DMS 273 (cell line): ENCODE results near the gene SNX20.

Source experiments
- DNase-seq: peaks from one replicate; lab custom pipeline; 2025; ENCODE audit not compliant: unreplicated experiment; lab: John Stamatoyannopoulos, UW

Gene SNX20

GRCh38 chr16:50637716-50638602 is 43.2 kb downstream of the SNX20 start:
- DNase-seq, result no peak

DNA sequence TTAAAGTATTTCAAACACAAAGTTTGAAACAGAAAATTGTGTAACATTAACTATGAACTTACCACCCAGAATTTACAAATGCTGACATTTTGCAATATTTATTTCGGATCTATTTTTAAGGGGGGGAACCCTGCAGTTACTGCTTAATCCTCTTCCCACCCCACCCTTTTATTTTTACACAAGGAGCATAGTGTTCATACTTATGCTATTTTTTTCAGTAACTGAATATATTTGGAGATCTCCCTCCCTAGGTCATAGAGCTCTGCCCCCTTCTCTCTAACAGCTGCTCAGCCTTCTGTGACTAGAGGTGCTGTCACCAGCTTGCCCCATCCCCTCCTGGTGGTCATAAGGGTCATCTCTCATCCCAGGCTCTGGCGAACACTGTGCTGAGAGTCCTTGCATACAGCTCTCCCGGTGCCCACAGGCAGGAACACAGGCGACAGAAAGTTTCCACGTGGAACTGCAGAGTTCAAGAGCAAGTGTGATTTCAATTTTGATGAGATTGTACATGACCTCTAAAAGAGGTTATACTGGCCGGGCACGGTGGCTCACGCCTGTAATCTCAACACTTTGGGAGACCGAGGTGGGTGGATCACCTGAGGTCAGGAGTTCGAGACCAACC is 44.2 kb downstream of the SNX20 start:
- DNase-seq, result no peak

DNA sequence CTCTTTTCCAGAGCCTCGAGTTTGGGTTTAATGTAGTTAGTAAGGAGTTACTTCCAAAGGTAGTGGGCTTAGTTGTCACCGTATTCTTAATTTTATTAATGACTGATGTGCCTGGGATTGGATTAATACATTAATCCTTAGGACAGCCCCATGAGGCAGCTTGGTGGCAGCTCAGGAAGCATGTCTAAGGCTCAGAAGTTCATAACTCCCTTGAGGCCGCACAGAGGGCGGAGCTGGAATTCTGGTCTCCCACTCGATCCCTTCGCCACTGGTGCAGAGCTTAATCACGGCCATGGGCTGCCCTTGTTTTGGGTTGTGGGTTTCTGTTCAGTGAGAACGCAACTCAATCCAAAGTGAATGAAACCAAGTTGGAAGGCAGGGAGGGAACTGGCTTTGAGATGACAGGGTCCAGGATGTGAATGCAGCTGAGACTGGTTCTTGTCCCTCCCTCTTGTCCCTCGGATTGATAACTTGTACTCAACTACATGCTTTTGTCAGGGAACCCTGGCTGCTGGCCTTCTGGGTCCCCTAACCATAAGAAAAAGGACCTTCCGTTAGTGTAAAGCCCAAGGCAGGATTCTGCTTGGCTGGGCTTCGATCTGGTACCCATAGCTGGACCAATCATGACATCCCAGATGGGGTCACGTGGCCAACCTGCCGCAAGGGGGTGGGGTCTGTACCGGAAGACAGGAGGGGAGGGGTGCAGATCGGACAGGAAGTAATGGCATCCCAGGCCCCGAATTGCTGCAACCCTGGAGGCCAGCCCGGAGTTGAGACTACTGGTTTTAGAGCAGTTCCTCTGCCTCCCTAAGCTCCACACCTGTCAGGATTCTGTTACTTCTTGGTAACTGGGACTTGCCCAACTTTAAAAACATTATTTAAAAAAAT is 45.4 kb downstream of the SNX20 start:
- DNase-seq, result peak; percentile 22

DNA sequence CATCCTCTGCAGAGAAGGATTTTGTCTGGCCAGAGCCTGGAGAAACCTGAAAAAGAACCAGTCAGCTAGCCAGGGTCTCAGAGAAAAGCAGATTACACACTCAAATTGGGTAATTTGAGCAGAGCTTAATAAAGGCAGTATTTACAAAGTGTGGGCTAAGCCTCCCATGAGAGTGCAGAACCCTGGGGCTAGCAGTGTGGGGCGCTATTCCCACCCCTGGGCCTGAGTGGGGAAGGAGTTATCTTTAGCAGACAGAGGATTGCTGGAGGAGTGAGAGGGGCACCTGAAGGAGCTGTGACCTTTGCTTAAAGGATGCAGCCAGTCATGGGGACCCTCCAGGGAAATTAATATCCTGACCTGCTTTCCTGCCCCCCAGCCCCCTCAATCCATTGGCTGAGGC is 46.2 kb downstream of the SNX20 start:
- DNase-seq, result no peak

- DNase-seq, result no peak
Observed at GRCh38 chr16:50634090-50634489, 47.0 kb downstream of the SNX20 start.

DNA sequence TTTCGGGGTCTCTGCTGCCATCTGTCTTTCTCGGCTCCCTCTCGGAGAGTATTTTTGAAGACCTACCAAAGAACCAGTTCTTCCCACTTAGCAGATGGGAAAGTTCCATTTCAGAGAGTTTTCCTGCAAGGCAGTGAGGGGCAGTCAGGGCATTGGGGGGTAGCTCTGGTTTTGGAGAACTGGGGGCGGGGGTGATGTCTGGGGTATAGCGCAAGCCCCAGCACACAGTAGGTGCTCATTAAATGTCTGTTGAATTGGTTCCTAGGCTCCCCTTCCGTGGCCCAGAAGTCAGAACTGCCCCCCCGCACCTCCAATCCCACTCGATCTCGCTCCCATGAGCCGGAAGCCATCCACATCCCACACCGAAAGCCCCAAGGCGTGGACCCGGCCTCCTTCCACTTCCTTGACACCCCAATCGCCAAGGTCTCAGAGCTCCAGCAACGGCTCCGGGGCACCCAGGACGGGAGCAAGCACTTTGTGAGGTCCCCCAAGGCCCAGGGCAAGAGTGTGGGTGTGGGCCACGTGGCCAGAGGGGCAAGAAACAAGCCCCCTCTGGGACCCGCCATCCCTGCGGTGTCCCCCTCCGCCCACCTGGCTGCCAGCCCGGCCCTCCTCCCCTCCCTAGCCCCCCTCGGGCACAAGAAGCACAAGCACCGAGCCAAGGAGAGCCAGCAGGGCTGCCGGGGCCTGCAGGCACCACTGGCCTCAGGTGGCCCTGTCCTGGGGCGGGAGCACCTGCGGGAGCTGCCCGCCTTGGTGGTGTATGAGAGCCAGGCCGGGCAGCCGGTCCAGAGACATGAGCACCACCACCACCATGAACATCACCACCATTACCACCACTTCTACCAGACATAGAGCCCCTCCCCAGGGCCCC is 47.9 kb downstream of the SNX20 start:
- no peak for DNase-seq

GRCh38 chr16:50631985-50632576 is 49.0 kb downstream of the SNX20 start:
- no peak for DNase-seq

DNA sequence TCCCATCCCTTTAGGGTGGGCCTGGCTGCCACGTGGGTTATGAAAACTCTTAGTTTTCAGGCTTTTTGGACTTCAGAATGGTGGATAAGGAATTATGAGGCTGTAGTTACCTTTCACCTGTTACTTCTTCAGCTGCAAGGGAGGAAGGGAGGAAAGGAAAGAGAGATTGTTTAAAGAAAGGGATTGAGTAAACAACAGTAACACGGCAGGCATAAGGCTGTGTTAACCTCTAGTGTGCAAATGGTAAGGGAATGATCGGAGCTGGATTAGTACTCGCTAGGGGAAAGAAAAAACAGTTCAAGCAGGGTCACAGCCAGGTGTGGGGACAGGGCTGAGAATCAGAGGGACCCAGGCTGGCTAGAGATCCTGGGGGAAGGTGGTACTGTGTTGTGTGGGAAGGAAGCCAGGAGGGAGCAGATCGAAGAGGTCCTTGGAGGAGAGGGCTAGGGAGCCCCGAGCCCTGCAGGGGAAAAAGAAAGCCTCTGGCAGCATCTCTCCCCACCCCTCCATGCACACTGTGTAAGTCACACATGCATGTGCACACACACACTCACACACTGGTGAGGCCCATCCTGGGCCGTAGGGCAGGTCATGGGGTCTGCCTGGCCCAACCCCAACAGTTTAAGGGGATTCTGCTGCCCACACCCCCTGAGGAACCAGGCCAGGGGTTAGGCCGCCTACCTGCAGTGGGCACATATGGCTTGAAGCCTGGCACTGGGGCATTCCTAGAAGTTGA is 49.7 kb downstream of the SNX20 start:
- no peak for DNase-seq

DNA sequence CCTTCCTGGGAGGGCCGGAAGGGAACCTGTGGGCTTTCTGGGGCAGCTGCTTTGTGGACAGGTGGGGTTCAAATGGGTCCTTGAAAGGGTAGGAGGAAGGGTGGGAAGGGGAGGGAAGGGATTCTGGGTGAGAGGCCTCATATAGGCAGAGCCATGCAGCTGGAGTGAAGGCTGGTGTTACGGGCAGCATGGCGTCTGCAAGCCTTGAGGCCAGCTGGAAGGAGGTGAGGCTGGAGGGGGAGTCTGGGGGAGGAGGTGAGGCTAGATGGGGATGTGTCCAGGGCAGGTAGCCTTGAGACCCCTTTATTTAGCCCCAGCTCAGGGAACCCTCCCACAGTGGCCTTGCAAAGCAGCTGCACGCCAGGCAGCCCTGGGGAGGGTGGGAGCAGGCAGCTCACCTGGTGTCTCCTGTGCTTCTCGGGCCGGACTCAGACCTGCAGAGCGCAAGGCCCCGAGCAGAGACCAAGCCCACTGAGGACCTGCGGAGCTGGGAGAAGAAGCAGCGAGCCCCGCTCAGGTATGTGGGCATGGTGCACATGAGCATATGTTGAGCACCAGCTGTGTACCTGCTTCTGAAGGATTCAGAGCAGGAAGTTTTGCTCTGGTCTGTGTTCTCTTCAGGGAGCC is 50.6 kb downstream of the SNX20 start:
- no peak for DNase-seq

- no peak for DNase-seq
Observed at GRCh38 chr16:50629334-50629733, 51.8 kb downstream of the SNX20 start.

GRCh38 chr16:50628156-50628802 is 52.8 kb downstream of the SNX20 start:
- DNase-seq, result no peak

DNA sequence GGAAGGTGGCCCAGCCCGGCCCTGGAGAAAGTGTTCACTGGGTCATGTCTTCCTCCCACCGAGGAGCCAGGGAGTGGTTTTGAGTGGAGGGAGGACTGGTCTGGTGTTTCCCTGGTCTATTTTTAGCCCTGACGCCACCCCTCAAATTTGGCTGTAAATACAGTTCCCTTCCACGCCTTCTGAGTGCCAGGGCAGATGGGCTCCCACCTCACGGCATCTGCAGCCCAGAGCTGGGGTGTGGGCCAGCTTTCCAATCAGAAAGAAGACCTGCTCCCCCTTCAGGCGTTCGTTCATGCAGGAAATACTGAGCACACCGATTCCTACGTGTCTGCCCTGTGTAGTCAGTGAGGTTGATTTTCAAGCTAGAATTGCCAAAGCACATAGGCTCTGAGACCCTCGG is 53.7 kb downstream of the SNX20 start:
- DNase-seq, result peak; percentile 97

DNA sequence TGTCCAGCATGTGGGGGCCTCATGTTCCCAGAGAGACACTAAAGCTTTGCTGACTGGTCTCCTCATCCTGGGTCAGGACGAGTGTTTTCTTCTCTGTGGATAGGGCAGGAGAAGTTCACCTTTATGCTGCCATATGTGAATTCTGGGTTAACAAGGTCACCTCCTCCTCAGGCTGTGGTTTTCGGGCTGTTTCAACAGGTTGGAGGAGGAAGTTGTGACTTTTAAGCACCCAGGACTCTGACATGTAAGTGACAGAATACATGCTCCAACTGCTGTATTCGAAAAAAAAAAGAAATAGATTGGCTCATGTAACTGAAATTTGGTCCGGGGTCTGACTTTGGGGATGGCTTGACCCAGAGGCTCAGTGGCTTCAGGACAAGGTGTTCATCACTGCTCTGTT is 54.2 kb downstream of the SNX20 start:
- DNase-seq, result no peak

- DNase-seq, result no peak
Observed at GRCh38 chr16:50625374-50625773, 55.7 kb downstream of the SNX20 start.

DNA sequence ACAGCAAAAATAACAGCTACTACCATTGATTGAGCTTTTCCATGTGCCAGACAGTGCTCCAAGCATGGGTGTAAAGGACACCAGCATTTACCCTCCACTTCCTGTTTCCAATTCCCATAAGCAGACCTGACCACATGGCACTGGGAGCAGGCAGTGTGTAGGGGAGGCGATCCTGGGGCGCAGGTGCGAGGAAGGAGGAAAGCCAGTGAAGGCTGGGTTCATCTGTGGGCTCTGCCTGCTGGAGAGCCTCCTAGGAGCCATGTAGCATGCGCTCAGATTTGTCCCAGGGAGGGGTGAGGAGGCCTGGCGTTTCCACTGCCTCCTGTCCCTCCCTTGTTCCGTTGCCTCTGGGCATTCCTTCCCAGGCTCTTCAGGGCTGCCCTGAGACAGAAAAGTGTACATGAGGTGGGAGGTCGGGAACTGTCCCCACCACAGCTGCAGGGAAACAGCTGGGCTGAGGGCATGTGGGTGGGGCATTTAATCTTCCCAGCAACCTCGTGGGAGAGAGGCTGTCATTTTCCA is 56.6 kb downstream of the SNX20 start:
- DNase-seq, result no peak

- DNase-seq, result no peak
Observed at GRCh38 chr16:50622643-50623369, 58.3 kb downstream of the SNX20 start.

DNA sequence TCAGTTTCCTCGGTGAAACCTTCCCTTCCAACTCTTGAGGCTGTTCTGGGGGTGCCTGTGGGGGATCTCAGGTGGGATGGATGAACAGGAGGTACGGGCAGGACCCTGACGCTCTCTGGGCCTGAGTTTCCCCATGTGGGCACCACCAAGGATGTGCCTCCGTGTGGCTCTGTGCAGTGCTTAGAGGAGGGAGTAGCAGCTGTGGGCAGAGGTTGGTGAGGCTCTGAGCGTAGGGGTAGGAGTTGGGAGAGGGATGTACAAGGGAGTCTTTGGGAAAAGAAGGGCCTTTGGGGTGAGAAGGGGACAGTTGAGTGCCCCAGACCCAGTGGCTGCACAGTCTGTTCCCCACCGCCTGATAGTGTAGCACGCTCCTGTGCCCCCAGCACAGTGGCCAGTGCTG is 59.1 kb downstream of the SNX20 start:
- no peak for DNase-seq
